Tibial artery (tissue), 4 donors: Measurements from ENCODE around the gene ASB13.
A peak's percentile ranks its signal among the peaks of the same experiment; 100 is the strongest.

Source experiments
- DNase-seq, 2 donors: peaks; one replicate each; pipeline ENCODE4 v3.0.0-alpha.2; 2019
- H3K27ac ChIP-seq, 2 donors: fragments of 200-600 bp; sonication (generic) in 1 of 2; 1 replicate in 1 of 2; 2 replicates in 1 of 2; pipeline ENCODE4 v1.5.1; 2018 to 2019; ENCODE audit warnings: mild to moderate bottlenecking in 1 of 2
- H3K27me3 ChIP-seq, 2 donors: fragments of 200-600 bp; sonication (generic) in 1 of 2; one replicate each; pipeline versions ENCODE4 v1.5.1 to v1.6.0; 2016 to 2019
- H3K36me3 ChIP-seq, 3 donors: fragments of 200-600 bp; sonication (generic) in 2 of 3; one replicate each; pipeline ENCODE4 v1.5.1; 2016 to 2019; ENCODE audit warnings: mild to moderate bottlenecking in 2 of 3
- H3K4me1 ChIP-seq, 4 donors: fragments of 200-600 bp; sonication (generic) in 2 of 4; 1 replicate in 3 of 4; 2 replicates in 1 of 4; pipeline ENCODE4 v1.5.1; 2016 to 2019
- H3K4me3 ChIP-seq, 2 donors: fragments of 200-600 bp; sonication (generic) in 1 of 2; 1 replicate in 1 of 2; 2 replicates in 1 of 2; pipeline ENCODE4 v1.5.1; 2018 to 2019; ENCODE audit warnings: mild to moderate bottlenecking in 2 of 2
- H3K9me3 ChIP-seq, 3 donors: fragments of 200-600 bp; sonication (generic) in 1 of 3; one replicate each; pipeline ENCODE4 v1.5.1; 2016 to 2019
- CTCF ChIP-seq, 2 experiments: fragments of 200-600 bp in 1 of 2; fragments of 450-650 bp in 1 of 2; IDR thresholded peaks; one replicate each; pipeline ENCODE4 v1.5.1; 2017 to 2019; ENCODE audit warnings: antibody characterized with exemption in 2 of 2, mild to moderate bottlenecking in 1 of 2, moderate library complexity in 1 of 2
- intact Hi-C: fragments of 100-400 bp; cut with DNase I; formaldehyde crosslinking; loops from one replicate; pipeline ENCODE4 v1.15.0; 2023; ENCODE audit warnings: low total_unique reads

The ASB13 gene

GRCh38 chr10:5669604-5670003, 3.2 kb upstream of the ASB13 start:
- no peak overlapping the region for H3K4me3 ChIP-seq
- H3K9me3 ChIP-seq, result peaks cover 0 to 7% (median 0%) of the 10 kb centered on the region in 3 donors
- no peak for DNase-seq
- no peak overlapping the region for H3K27ac ChIP-seq
- no peaks in the 10 kb centered on the region for H3K36me3 ChIP-seq
- peaks cover 0 to 19% (median 12%) of the 10 kb centered on the region in 4 donors for H3K4me1 ChIP-seq
- no peak for TF ChIP-seq CTCF (IDR thresholded peaks at IDR 0.05)
- intact Hi-C loops, result no loop called here
- no peaks in the 10 kb centered on the region for H3K27me3 ChIP-seq

GRCh38 chr10:5668429-5668828, 2.0 kb upstream of the ASB13 start:
- Histone ChIP-seq H3K4me3 (no peak overlapping the region), H3K4me1 (peaks cover 0 to 31% (median 22%) of the 10 kb centered on the region in 4 donors), H3K27me3 (no peaks in the 10 kb centered on the region), H3K36me3 (no peaks in the 10 kb centered on the region), H3K9me3 (no peaks in the 10 kb centered on the region), H3K27ac (no peak overlapping the region)
- intact Hi-C loops, result no loop called here
- DNase-seq, result no peak
- no peak for TF ChIP-seq CTCF (IDR thresholded peaks at IDR 0.05)

GRCh38 chr10:5666841-5667630, 641 bp upstream of the ASB13 start:
- intact Hi-C loops, result no loop called here
- no peak for TF ChIP-seq CTCF (IDR thresholded peaks at IDR 0.05)
- Histone ChIP-seq H3K27ac (peak overlapping the region in 1 of 2 donors; percentile 87), H3K4me1 (peaks cover 0 to 33% (median 26%) of the 10 kb centered on the region in 4 donors), H3K4me3 (peak overlapping the region; percentile 68 to 85), H3K36me3 (no peaks in the 10 kb centered on the region), H3K9me3 (no peaks in the 10 kb centered on the region), H3K27me3 (no peaks in the 10 kb centered on the region)
- DNase-seq, result no peak

- Histone ChIP-seq H3K27me3 (no peaks in the 10 kb centered on the region), H3K27ac (peak overlapping the region; percentile 83 to 87), H3K4me3 (peak overlapping the region; percentile 68 to 85), H3K9me3 (no peaks in the 10 kb centered on the region), H3K4me1 (peaks cover 0 to 34% (median 27%) of the 10 kb centered on the region in 4 donors), H3K36me3 (no peaks in the 10 kb centered on the region)
- no peak for TF ChIP-seq CTCF (IDR thresholded peaks at IDR 0.05)
- intact Hi-C loops, result no loop called here
- no peak for DNase-seq
Measured at GRCh38 chr10:5665373-5666007, 905 bp downstream of the ASB13 start.

- intact Hi-C loops, result no loop called here
- H3K4me1 ChIP-seq, result peaks cover 0 to 43% (median 32%) of the 10 kb centered on the region in 4 donors
- no peak for DNase-seq
- H3K9me3 ChIP-seq, result no peaks in the 10 kb centered on the region
- TF ChIP-seq CTCF (IDR thresholded peaks at IDR 0.05), result no peak
- H3K27me3 ChIP-seq, result no peaks in the 10 kb centered on the region
- H3K4me3 ChIP-seq, result peak overlapping the region in 1 of 2 donors; percentile 17
- H3K36me3 ChIP-seq, result no peaks in the 10 kb centered on the region
- H3K27ac ChIP-seq, result peak overlapping the region; percentile 24 to 30
Measured at GRCh38 chr10:5663692-5664427, 2.5 kb downstream of the ASB13 start.
